Bronchial epithelial cell (primary cell): ENCODE data around the gene DCBLD2. TPM values are rescaled to one million over a fixed set of nuclear protein-coding genes. Genes with fewer than 3 reads are reported as not detected.

Source experiments
- DNase-seq: peaks from one replicate; pipeline ENCODE4 v3.0.0-alpha.2; 2010; ENCODE audit warnings: low read depth
- FAIRE-seq: peaks from 2 replicates; lab custom pipeline; 2011; peaks lifted over from hg19 to GRCh38; lab: Jason Lieb, UNC
- H3K27me3 ChIP-seq: 2 replicates; pipeline ENCODE4 v1.5.1; 2011; ENCODE audit warnings: low read length; ENCODE audit not compliant: control insufficient read depth, insufficient read depth
- H3K36me3 ChIP-seq: 2 replicates; pipeline ENCODE4 v1.5.1; 2011; ENCODE audit warnings: low read length; ENCODE audit not compliant: control insufficient read depth, insufficient read depth
- H3K4me3 ChIP-seq: 2 replicates; pipeline ENCODE4 v1.5.1; 2011; ENCODE audit warnings: mild to moderate bottlenecking, low read depth, low read length, control low read depth
- total RNA-seq: library from RNA; depleted of rRNA; stranded (reverse); fragments of >200 nt; gene quantifications from 2 replicates; pipeline ENCODE4 v1.2.1, GENCODE V29; 2014
- TF ChIP-seq, protein P1 (sequence below): IDR thresholded peaks from 2 replicates; pipeline ENCODE4 v1.5.1; 2011; ENCODE audit warnings: mild to moderate bottlenecking, moderate library complexity, low read length, control low read depth, inconsistent platforms; ENCODE audit not compliant: insufficient read depth, severe bottlenecking

Gene DCBLD2
- total RNA-seq, 1 donor from 2014 or later: 96.1 TPM

DNA sequence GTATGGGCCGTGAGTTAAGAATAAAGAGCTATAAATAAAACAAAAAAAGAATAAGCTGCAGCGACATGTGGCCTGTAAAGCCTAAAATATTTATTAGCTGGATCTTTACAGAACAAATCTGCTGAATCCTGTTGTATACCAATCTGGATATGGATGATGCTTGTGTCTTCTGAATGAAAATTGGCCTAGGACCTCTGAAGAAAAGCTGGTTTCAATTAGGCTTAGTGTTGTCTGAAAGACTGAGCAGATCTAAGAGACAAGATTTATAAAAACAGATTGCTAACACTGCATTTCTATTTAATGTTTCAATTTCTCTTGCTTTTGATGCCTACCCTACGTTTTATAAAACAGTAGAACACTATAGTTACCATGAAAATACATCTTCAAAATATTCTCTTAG lies 80.4 kb downstream of the DCBLD2 start:
- no peak for DNase-seq
- no peaks in the 10 kb centered on the region for H3K27me3 ChIP-seq
- no peak overlapping the region for H3K4me3 ChIP-seq
- peaks cover 4% of the 10 kb centered on the region for H3K36me3 ChIP-seq
- TF ChIP-seq, protein P1, sequence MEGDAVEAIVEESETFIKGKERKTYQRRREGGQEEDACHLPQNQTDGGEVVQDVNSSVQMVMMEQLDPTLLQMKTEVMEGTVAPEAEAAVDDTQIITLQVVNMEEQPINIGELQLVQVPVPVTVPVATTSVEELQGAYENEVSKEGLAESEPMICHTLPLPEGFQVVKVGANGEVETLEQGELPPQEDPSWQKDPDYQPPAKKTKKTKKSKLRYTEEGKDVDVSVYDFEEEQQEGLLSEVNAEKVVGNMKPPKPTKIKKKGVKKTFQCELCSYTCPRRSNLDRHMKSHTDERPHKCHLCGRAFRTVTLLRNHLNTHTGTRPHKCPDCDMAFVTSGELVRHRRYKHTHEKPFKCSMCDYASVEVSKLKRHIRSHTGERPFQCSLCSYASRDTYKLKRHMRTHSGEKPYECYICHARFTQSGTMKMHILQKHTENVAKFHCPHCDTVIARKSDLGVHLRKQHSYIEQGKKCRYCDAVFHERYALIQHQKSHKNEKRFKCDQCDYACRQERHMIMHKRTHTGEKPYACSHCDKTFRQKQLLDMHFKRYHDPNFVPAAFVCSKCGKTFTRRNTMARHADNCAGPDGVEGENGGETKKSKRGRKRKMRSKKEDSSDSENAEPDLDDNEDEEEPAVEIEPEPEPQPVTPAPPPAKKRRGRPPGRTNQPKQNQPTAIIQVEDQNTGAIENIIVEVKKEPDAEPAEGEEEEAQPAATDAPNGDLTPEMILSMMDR: no peak
- no peak for FAIRE-seq

DNA sequence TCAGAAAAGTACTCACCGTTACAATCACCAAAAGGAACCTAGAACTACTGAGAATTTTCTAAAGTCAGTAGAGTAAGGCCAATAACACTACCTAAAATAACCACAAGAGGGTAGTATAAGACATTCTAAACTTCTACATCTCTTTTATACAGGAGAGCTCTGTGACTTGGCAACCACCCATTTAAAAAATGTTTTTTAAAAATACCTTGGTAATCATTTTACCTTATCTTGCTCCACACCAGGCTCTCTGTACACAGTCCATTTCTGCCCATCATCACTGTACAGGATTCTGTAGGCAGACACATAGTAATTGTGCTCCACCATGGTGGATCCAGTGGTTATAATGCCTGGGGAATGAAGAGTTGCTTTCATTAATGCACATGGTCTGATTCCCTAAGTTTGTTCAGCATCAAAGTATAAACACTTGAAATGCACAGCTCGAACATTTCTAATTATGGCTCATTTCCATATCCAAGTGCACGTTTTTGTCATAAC lies 83.9 kb downstream of the DCBLD2 start:
- no peak for FAIRE-seq

GRCh38 chr3:98814817-98815420 lies 86.6 kb downstream of the DCBLD2 start:
- FAIRE-seq (no peak), DNase-seq (peak; percentile 64)
- H3K36me3 ChIP-seq: peaks cover 4% of the 10 kb centered on the region
- TF ChIP-seq, protein P1: no peak
- H3K27me3 ChIP-seq: no peaks in the 10 kb centered on the region
- no peak overlapping the region for H3K4me3 ChIP-seq

More for the DNA sequence above, 83.9 kb downstream of the DCBLD2 start:
- Histone ChIP-seq H3K27me3 (no peaks in the 10 kb centered on the region), H3K36me3 (peaks cover 4% of the 10 kb centered on the region), H3K4me3 (no peak overlapping the region)
- peak; percentile 63 for DNase-seq
- TF ChIP-seq, protein P1: peak; percentile 41

DNA sequence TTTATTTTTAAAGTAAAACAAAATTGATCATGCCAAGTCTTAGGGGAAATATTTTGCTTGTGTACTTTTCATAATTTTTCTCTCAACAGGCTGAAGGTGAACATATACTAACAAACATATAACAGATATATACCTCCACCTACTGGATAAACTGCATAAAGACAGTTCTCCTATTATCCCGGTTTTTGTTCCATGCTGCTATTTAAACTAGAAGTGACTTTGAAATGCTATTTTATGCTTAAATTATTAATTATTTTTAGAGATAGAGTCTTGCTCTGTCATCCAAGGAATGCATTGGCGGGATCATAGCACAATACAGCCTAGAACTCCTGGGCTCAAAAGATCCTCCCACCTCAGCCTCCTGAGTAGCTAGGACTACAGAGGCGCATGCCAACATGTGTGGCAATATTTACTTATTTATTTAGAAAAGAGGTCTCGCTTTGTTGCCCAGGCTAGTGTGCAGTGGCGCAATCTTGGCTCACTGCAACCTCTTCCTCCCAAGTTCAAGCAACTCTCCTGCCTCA lies 88.6 kb downstream of the DCBLD2 start:
- TF ChIP-seq, protein P1: peak; percentile 30
- DNase-seq (peak; percentile 71), FAIRE-seq (no peak)
- Histone ChIP-seq H3K27me3 (no peaks in the 10 kb centered on the region), H3K36me3 (no peaks in the 10 kb centered on the region), H3K4me3 (no peak overlapping the region)

GRCh38 chr3:98811048-98811447 lies 90.4 kb downstream of the DCBLD2 start:
- H3K36me3 ChIP-seq: peaks cover 1% of the 10 kb centered on the region
- DNase-seq (no peak), FAIRE-seq (no peak)
- H3K4me3 ChIP-seq: no peak overlapping the region
- H3K27me3 ChIP-seq: no peaks in the 10 kb centered on the region
- TF ChIP-seq, protein P1: no peak

GRCh38 chr3:98809557-98809956 lies 91.9 kb downstream of the DCBLD2 start:
- FAIRE-seq (no peak), DNase-seq (no peak)
- Histone ChIP-seq H3K36me3 (peaks cover 4% of the 10 kb centered on the region), H3K4me3 (no peak overlapping the region), H3K27me3 (no peaks in the 10 kb centered on the region)
- TF ChIP-seq, protein P1: no peak
